Stomach (tissue), 9 donors: Measurements from ENCODE around the gene LIPE. TPM values are rescaled to one million over a fixed set of nuclear protein-coding genes. Genes with fewer than 3 reads are reported as not detected.

ENCODE experiments used
- DNase-seq, 2 donors: peaks; one replicate each; pipeline versions ENCODE4 v3.0.0 to v3.0.0-alpha.2; 2013 to 2019
- H3K27ac ChIP-seq, 5 donors: fragments of 200-600 bp in 4 of 5; sonication (generic) in 4 of 5; one replicate each; pipeline ENCODE4 v1.5.1; 2013 to 2019; ENCODE audit warnings: mild to moderate bottlenecking in 1 of 5, moderate library complexity in 1 of 5
- H3K27me3 ChIP-seq, 3 donors: fragments of 200-600 bp; sonication (generic); one replicate each; pipeline ENCODE4 v1.5.1; 2017 to 2019; ENCODE audit warnings: mixed run types in 1 of 3
- H3K36me3 ChIP-seq, 4 donors: fragments of 200-600 bp; sonication (generic); 1 replicate in 3 of 4; 2 replicates in 1 of 4; pipeline ENCODE4 v1.5.1; 2016 to 2019
- H3K4me1 ChIP-seq, 4 donors: fragments of 200-600 bp; sonication (generic); one replicate each; pipeline ENCODE4 v1.5.1; 2016 to 2019
- H3K4me3 ChIP-seq, 4 donors: fragments of 200-600 bp; sonication (generic) in 3 of 4; one replicate each; pipeline ENCODE4 v1.5.1; 2016 to 2019; ENCODE audit warnings: mild to moderate bottlenecking in 1 of 4
- H3K9me3 ChIP-seq, 4 donors: fragments of 200-600 bp; sonication (generic); one replicate each; pipeline ENCODE4 v1.5.1; 2016 to 2019
- EP300 ChIP-seq: sonication (generic); formaldehyde crosslinking; IDR thresholded peaks from one replicate; pipeline ENCODE4 v1.6.1; 2017; ENCODE audit warnings: antibody characterized with exemption
- POLR2A ChIP-seq, 4 donors: fragments of 450-650 bp; IDR thresholded peaks; one replicate each; pipeline ENCODE4 v1.6.1; 2016; ENCODE audit warnings: antibody characterized with exemption in 4 of 4, control low read depth in 2 of 4, mild to moderate bottlenecking in 1 of 4, moderate library complexity in 1 of 4
- POLR2AphosphoS5 ChIP-seq, 3 donors: sonication (generic); formaldehyde crosslinking; IDR thresholded peaks; one replicate each; pipeline ENCODE4 v1.6.1; 2016; ENCODE audit warnings: antibody characterized with exemption in 3 of 3
- WGBS, 5 donors: extraction: QIAGEN DNeasy Blood & Tissue Kit in 3 of 5; methylation state at CpG; one replicate each; pipeline versions ENCODE4 v1.1.5 to v1.1.7; 2013 to 2018; 5-methylcytosine and 5-hydroxymethylcytosine counted together
- intact Hi-C: fragments of 100-400 bp; cut with DNase I; formaldehyde crosslinking; loops from one replicate; pipeline ENCODE4 v1.15.1; 2023; ENCODE audit warnings: low total_unique reads
- polyA plus RNA-seq, 3 donors: library from polyadenylated mRNA; stranded (reverse); fragments of 200-250 nt; gene quantifications; one replicate each; pipeline ENCODE4 v1.2.3, GENCODE V29; 2013
- total RNA-seq, 5 donors: library from RNA; depleted of rRNA; stranded (reverse); fragments of >200 nt; gene quantifications; one replicate each; pipeline versions ENCODE4 v1.1.0 to v1.2.3, GENCODE V29; 2014 to 2016
- TF ChIP-seq, protein P1 (sequence below), 7 experiments: fragments of 450-650 bp in 4 of 7; fragments of 200-600 bp in 3 of 7; sonication (generic) in 3 of 7; IDR thresholded peaks; one replicate each; pipeline ENCODE4 v1.5.1; 2016 to 2019; ENCODE audit warnings: antibody characterized with exemption in 7 of 7, control low read depth in 2 of 7, mild to moderate bottlenecking in 1 of 7
- donor health status: healthy with polysubstance abuse.
- donor health status: Bipolar disorder and iron deficiency.
- donor health status: healthy.

LIPE gene
- total and polyA plus RNA-seq, 8 donors, result 3.1 to 139 (median 10.6) TPM

DNA sequence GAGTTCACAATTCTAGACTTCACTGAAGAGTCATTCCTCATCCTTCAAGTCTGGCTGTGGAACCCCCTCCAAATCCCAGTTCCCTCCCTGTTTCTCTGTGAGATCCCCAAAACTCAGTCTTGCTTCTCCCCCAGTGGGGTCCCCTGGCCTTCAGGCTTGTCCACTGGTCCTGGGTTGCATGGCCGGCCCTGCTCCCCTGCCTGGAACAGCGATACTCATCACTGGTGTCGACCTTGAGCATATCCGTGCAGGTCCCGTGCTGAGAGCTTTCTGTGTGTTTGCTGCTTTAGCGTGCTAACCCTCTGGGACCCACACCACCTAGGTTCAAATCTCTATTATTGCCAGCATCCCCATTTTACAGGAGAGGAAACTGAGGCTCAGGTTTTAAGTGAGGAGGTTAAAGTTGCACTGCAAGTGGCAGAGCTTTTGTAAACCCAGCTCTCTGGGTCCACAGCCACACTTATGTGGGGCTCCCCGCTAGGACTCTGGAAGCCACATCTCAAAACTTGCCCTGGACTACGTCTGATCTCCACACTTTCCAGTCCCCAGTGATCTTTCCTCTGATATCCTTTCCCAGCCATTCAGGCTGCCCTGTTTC, 15.5 kb downstream of the LIPE start:
- Histone ChIP-seq H3K4me3 (no peak overlapping the region), H3K9me3 (no peaks in the 10 kb centered on the region), H3K4me1 (peaks cover 0 to 14% (median 7%) of the 10 kb centered on the region in 4 donors), H3K27me3 (no peaks in the 10 kb centered on the region), H3K36me3 (peaks cover 0 to 27% (median 13%) of the 10 kb centered on the region in 4 donors), H3K27ac (no peak overlapping the region)
- intact Hi-C loops, result no loop called here
- TF ChIP-seq POLR2AphosphoS5 (IDR thresholded peaks at IDR 0.05), result no peak
- no peak for TF ChIP-seq POLR2A (IDR thresholded peaks at IDR 0.05)
- TF ChIP-seq, protein P1, sequence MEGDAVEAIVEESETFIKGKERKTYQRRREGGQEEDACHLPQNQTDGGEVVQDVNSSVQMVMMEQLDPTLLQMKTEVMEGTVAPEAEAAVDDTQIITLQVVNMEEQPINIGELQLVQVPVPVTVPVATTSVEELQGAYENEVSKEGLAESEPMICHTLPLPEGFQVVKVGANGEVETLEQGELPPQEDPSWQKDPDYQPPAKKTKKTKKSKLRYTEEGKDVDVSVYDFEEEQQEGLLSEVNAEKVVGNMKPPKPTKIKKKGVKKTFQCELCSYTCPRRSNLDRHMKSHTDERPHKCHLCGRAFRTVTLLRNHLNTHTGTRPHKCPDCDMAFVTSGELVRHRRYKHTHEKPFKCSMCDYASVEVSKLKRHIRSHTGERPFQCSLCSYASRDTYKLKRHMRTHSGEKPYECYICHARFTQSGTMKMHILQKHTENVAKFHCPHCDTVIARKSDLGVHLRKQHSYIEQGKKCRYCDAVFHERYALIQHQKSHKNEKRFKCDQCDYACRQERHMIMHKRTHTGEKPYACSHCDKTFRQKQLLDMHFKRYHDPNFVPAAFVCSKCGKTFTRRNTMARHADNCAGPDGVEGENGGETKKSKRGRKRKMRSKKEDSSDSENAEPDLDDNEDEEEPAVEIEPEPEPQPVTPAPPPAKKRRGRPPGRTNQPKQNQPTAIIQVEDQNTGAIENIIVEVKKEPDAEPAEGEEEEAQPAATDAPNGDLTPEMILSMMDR (IDR thresholded peaks at IDR 0.05), result no peak
- no peak for TF ChIP-seq EP300
- WGBS, 5 donors, result 91 to 95% (median 93%) methylated on average over 8 of the region's 8 CpGs
- DNase-seq, result no peak

DNA sequence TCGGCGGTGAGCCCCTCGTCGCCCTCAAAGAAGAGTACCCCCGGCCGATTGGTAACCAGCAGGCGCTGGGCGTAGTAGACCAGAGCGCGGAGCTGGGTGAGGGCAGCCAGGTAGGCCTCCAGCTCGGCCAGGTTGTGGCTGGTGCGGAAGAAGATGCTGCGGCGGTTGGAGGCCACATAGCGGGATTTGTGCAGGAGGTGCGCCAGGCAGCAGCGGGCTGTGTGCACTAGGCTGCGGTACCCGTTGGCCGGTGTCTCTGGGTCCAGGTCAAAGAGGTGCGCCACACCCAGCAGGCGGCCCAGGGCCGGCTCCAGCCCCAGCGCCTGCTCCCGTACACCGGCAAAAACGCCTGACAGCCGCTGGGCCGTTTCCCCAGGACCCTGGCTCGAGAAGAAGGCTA, 16.8 kb downstream of the LIPE start:
- intact Hi-C loops, result no loop called here
- TF ChIP-seq EP300 (no peak), POLR2AphosphoS5 (IDR thresholded peaks at IDR 0.05) (no peak), POLR2A (IDR thresholded peaks at IDR 0.05) (no peak)
- TF ChIP-seq, protein P1 (IDR thresholded peaks at IDR 0.05), result no peak

DNA sequence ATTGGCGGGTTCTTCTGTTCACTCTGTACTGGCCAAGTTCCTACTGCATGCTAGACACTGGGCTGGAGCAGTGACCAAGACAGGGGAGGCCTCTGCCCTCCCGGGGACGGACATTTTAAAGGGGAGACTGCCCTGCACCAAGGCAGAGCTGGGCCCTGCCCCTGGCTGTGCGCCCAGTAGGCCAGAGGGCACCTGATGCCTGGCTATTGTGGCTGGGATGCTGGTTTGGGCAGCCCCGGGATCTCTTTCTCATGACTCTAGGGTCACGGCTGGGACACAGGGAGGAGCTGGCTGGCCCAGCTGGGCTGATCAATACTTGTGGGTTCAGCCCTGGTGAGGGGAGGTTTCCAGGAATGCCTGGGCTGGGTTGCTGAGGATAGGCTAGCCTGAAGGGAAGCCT, 17.7 kb downstream of the LIPE start:
- H3K36me3 ChIP-seq, result peaks cover 0 to 37% (median 17%) of the 10 kb centered on the region in 4 donors
- WGBS, 5 donors, result 51 to 60% (median 54%) methylated on average over 4 to 6 of the region's 6 CpGs
- H3K27me3 ChIP-seq, result no peaks in the 10 kb centered on the region
- peak in 1 of 2 donors; percentile 36 for DNase-seq
- H3K9me3 ChIP-seq, result no peaks in the 10 kb centered on the region
- no peak for TF ChIP-seq POLR2A (IDR thresholded peaks at IDR 0.05)
- TF ChIP-seq POLR2AphosphoS5 (IDR thresholded peaks at IDR 0.05), result no peak
- no peak for TF ChIP-seq EP300
- TF ChIP-seq, protein P1 (IDR thresholded peaks at IDR 0.05), result no peak
- H3K4me1 ChIP-seq, result peaks cover 0 to 14% (median 7%) of the 10 kb centered on the region in 4 donors
- no peak overlapping the region for H3K27ac ChIP-seq
- no peak overlapping the region for H3K4me3 ChIP-seq
- intact Hi-C loops, result no loop called here

More for the DNA sequence above, 16.8 kb downstream of the LIPE start:
- Histone ChIP-seq H3K4me3 (no peak overlapping the region), H3K27me3 (no peaks in the 10 kb centered on the region), H3K27ac (no peak overlapping the region), H3K9me3 (no peaks in the 10 kb centered on the region), H3K4me1 (peaks cover 0 to 14% (median 7%) of the 10 kb centered on the region in 4 donors), H3K36me3 (peaks cover 0 to 33% (median 16%) of the 10 kb centered on the region in 4 donors)
- 92 to 96% (median 94%) methylated on average over 30 of the region's 30 CpGs for WGBS, 5 donors
- no peak for DNase-seq

DNA sequence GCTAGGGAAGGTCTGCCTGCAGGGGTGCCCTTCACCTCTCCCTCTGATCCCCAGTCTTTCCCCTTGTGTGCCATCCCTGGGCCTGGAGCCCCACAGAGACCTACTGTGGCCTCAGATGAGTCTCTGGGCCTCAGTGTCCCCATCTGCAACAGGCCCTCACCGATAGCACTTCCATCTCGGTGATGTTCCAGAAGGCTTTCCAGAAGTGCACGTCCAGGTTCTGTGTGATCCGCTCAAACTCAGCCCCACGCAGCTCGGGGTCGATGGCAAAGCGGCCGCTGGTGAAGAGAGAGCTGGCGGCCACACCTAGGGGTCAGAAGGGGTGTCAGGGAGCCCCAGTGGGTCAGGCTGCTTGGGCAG, 19.4 kb downstream of the LIPE start:
- H3K27me3 ChIP-seq, result no peaks in the 10 kb centered on the region
- H3K36me3 ChIP-seq, result peaks cover 0 to 37% (median 17%) of the 10 kb centered on the region in 4 donors
- 96 to 99% (median 97%) methylated on average over 10 of the region's 10 CpGs for WGBS, 5 donors
- H3K4me1 ChIP-seq, result peaks cover 0 to 14% (median 7%) of the 10 kb centered on the region in 4 donors
- TF ChIP-seq POLR2AphosphoS5 (IDR thresholded peaks at IDR 0.05) (no peak), EP300 (no peak), POLR2A (IDR thresholded peaks at IDR 0.05) (no peak)
- TF ChIP-seq, protein P1 (IDR thresholded peaks at IDR 0.05), result no peak
- no peaks in the 10 kb centered on the region for H3K9me3 ChIP-seq
- intact Hi-C loops, result no loop called here
- DNase-seq, result no peak
- no peak overlapping the region for H3K27ac ChIP-seq
- H3K4me3 ChIP-seq, result no peak overlapping the region
